Endothelial cell (in vitro differentiated cells): ENCODE results near the gene RPS6KA5. TPM values are rescaled to one million over a fixed set of nuclear protein-coding genes. Genes with fewer than 3 reads are reported as not detected.
A peak's percentile ranks its signal among the peaks of the same experiment; 100 is the strongest.

ENCODE experiments used
- DNase-seq: peaks from one replicate; pipeline ENCODE4 v3.0.0; 2021; ENCODE audit warnings: low spot score
- H3K27ac Mint-ChIP-seq: one replicate; pipeline ENCODE4 v1.8.0; 2021; ENCODE audit warnings: mixed read lengths, inconsistent platforms; ENCODE audit not compliant: unreplicated experiment
- H3K27me3 Mint-ChIP-seq: one replicate; pipeline ENCODE4 v1.8.0; 2021; ENCODE audit warnings: mild to moderate bottlenecking, moderate library complexity, mixed read lengths, inconsistent platforms; ENCODE audit not compliant: unreplicated experiment
- H3K36me3 Mint-ChIP-seq: one replicate; pipeline ENCODE4 v1.8.0; 2021; ENCODE audit warnings: mild to moderate bottlenecking, low read depth, mixed read lengths, inconsistent platforms; ENCODE audit not compliant: unreplicated experiment
- H3K4me1 Mint-ChIP-seq: one replicate; pipeline ENCODE4 v1.8.0; 2021; ENCODE audit warnings: mild to moderate bottlenecking, mixed read lengths, inconsistent platforms; ENCODE audit not compliant: unreplicated experiment
- H3K4me3 Mint-ChIP-seq: one replicate; pipeline ENCODE4 v1.8.0; 2021; ENCODE audit warnings: mild to moderate bottlenecking, mixed read lengths, inconsistent platforms; ENCODE audit not compliant: unreplicated experiment
- H3K9me3 Mint-ChIP-seq: one replicate; pipeline ENCODE4 v1.8.0; 2021; ENCODE audit warnings: mixed read lengths, inconsistent platforms; ENCODE audit not compliant: unreplicated experiment
- total RNA-seq: library from RNA; stranded (reverse); fragmentation: NEBNext Ultra II Directional; extraction: Animal tissue kit (Norgen Biotek cat#: 25700); gene quantifications from one replicate; pipeline ENCODE4 v1.2.1, GENCODE V29; 2021; ENCODE audit not compliant: unreplicated experiment
- TF ChIP-seq, protein P1 (sequence below): fragments of 200-600 bp; sonication (generic); IDR thresholded peaks from one replicate; pipeline ENCODE4 v1.5.0; 2021; ENCODE audit warnings: antibody characterized with exemption; ENCODE audit not compliant: unreplicated experiment

Gene RPS6KA5
- total RNA-seq, 1 donor from 2014 or later: 13.8 TPM

DNA sequence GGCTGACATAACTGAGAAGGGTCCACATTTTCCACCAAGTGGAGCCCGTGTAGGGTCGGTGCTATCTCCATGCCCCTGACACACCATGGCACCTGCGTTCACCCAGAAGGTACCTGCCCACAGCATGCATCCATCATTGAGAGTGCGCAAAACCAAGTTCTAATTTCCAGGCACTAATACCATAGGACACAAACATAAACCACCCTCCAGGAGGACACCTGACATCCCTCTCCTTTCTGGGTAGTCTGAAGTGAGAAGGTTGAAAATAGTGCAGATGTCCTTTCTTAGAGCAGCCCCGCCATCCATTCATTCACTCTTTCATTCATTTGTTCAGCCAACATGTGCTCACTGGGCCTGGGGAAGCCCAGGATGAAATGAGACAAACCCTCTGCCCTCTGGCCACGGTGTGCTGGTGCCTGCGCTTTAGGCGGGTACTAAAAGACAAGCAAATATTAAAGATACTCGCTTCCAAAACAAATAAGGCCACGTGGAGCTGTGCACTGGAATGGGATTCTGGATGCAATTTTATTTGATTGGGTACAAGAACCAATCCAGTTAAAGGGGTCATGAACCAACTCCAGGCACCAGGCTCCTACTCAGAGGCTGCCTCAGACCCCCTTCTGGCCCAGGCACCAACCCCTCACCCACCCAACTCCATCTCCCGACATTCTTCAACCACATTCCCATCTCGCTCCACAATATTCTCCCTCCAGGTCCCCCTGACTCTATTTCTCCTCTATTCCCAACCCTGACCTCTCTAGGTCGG, 245.5 kb downstream of the RPS6KA5 start:
- TF ChIP-seq, protein P1, sequence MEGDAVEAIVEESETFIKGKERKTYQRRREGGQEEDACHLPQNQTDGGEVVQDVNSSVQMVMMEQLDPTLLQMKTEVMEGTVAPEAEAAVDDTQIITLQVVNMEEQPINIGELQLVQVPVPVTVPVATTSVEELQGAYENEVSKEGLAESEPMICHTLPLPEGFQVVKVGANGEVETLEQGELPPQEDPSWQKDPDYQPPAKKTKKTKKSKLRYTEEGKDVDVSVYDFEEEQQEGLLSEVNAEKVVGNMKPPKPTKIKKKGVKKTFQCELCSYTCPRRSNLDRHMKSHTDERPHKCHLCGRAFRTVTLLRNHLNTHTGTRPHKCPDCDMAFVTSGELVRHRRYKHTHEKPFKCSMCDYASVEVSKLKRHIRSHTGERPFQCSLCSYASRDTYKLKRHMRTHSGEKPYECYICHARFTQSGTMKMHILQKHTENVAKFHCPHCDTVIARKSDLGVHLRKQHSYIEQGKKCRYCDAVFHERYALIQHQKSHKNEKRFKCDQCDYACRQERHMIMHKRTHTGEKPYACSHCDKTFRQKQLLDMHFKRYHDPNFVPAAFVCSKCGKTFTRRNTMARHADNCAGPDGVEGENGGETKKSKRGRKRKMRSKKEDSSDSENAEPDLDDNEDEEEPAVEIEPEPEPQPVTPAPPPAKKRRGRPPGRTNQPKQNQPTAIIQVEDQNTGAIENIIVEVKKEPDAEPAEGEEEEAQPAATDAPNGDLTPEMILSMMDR: no peak
- H3K27me3 Mint-ChIP-seq: peaks cover 16% of the 10 kb centered on the region
- DNase-seq: no peak
- H3K4me1 Mint-ChIP-seq: peaks cover 29% of the 10 kb centered on the region
- peak overlapping the region; percentile 97 for H3K4me3 Mint-ChIP-seq
- H3K27ac Mint-ChIP-seq: peak overlapping the region; percentile 69
- peaks cover 4% of the 10 kb centered on the region for H3K36me3 Mint-ChIP-seq
- H3K9me3 Mint-ChIP-seq: no peaks in the 10 kb centered on the region

DNA sequence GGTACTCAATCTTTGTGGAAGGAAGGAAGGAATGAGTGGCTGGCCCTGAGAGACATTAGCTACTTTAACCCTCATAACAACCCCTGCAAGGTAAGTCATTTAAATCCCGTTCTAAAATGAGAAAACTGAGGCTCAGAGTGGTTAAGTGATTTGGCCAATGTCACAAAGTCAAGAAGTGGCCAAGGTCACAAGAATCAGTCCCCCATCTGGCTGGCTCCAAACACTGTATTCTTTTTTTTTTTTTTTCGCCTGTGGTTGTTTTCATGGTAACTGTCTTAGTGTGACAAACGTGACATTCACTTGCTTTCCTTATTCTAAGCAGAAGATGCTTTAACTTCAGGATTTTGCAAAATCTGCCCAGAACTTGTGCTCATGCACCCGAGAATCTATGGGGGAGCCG, 247.0 kb downstream of the RPS6KA5 start:
- peaks cover 4% of the 10 kb centered on the region for H3K36me3 Mint-ChIP-seq
- DNase-seq: no peak
- peaks cover 15% of the 10 kb centered on the region for H3K27me3 Mint-ChIP-seq
- peaks cover 29% of the 10 kb centered on the region for H3K4me1 Mint-ChIP-seq
- H3K4me3 Mint-ChIP-seq: no peak overlapping the region
- H3K9me3 Mint-ChIP-seq: no peaks in the 10 kb centered on the region
- TF ChIP-seq, protein P1: no peak
- no peak overlapping the region for H3K27ac Mint-ChIP-seq

DNA sequence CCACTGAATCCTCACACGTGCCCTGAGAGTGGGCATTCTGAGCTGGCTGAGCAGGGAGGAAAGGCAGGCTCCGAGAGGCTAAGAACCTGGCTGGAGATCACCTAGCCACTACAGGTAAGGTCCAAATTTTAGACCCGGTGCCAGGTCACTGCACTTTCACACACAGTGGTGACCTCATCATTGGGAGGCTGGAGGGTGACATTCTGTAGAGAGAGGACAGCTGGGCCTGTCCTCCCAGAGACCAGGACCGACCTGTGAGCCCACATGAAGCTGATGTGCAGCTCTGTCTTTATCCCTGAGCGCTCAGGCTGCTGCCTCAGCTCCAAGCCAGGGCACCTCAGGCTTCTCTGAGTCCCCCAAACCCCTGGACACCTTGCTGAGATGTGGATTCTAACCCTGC, 248.3 kb downstream of the RPS6KA5 start:
- Mint-ChIP-seq H3K4me1 (peaks cover 28% of the 10 kb centered on the region), H3K9me3 (no peaks in the 10 kb centered on the region), H3K36me3 (peaks cover 4% of the 10 kb centered on the region), H3K4me3 (no peak overlapping the region), H3K27ac (no peak overlapping the region), H3K27me3 (peaks cover 11% of the 10 kb centered on the region)
- DNase-seq: no peak
- TF ChIP-seq, protein P1: no peak

DNA sequence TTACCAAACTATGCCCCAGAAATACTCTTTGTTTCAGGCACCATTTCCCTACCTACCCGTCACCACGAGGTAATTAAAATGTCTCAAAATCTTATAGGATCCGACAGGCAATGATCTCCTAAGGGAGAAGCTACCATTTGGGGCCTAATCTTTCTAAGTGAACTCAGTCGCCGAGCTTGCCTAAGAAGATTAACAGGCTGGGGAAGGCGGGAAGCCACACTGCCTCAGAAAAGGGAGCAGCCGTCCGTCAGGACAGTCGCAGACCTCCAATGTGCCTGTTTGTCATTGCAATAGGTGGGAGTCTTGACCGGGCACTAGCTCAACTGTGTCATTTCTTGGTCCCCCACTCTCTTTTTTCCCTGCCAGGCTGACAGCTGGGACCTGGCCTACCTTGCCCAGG, 248.8 kb downstream of the RPS6KA5 start:
- Mint-ChIP-seq H3K27me3 (peaks cover 14% of the 10 kb centered on the region), H3K36me3 (peaks cover 4% of the 10 kb centered on the region), H3K27ac (no peak overlapping the region), H3K4me3 (no peak overlapping the region), H3K9me3 (no peaks in the 10 kb centered on the region), H3K4me1 (peaks cover 31% of the 10 kb centered on the region)
- TF ChIP-seq, protein P1: no peak
- DNase-seq: no peak

DNA sequence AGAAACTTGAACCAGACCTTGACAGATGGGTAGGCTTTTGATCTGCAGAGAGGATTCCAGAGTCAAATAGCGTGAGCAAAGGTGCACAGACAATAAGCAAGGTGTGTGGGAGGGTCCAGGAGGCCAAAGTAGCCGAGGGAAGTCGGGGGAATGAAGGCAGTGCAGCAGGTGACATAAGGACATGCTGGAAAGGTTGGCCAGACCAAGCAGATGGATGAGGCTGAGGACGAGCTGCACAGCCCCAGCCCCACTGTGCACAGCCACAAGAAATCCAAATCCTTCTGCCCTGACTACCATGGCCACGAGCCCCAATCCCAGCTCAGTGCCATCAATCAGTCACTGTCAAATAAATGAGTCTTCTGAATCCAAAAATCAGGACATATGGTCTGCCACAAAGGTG, 249.6 kb downstream of the RPS6KA5 start:
- H3K9me3 Mint-ChIP-seq: no peaks in the 10 kb centered on the region
- peaks cover 33% of the 10 kb centered on the region for H3K4me1 Mint-ChIP-seq
- H3K4me3 Mint-ChIP-seq: no peak overlapping the region
- TF ChIP-seq, protein P1: no peak
- peaks cover 4% of the 10 kb centered on the region for H3K36me3 Mint-ChIP-seq
- DNase-seq: no peak
- peaks cover 18% of the 10 kb centered on the region for H3K27me3 Mint-ChIP-seq
- H3K27ac Mint-ChIP-seq: no peak overlapping the region
